TTC549 (cell line): ENCODE results near the gene ZBTB44.

Experiments used
- FAIRE-seq: peaks from 2 replicates; lab custom pipeline; 2012; peaks lifted over from hg19 to GRCh38; lab: Jason Lieb, UNC

The ZBTB44 gene

GRCh38 chr11:130213979-130214281, 100.8 kb downstream of the ZBTB44 start:
- no peak for FAIRE-seq

- FAIRE-seq, result no peak
Observed at GRCh38 chr11:130213143-130213978, 101.4 kb downstream of the ZBTB44 start.

GRCh38 chr11:130212431-130212961, 102.2 kb downstream of the ZBTB44 start:
- FAIRE-seq, result no peak

GRCh38 chr11:130211781-130212401, 102.8 kb downstream of the ZBTB44 start:
- no peak for FAIRE-seq

- FAIRE-seq, result no peak
Observed at GRCh38 chr11:130211144-130211543, 103.6 kb downstream of the ZBTB44 start.

- FAIRE-seq, result no peak
Observed at GRCh38 chr11:130209954-130210854, 104.5 kb downstream of the ZBTB44 start.

- FAIRE-seq, result no peak
Observed at GRCh38 chr11:130209128-130209932, 105.4 kb downstream of the ZBTB44 start.

GRCh38 chr11:130208241-130209127, 106.2 kb downstream of the ZBTB44 start:
- no peak for FAIRE-seq

GRCh38 chr11:130206141-130206540, 108.6 kb downstream of the ZBTB44 start:
- no peak for FAIRE-seq

GRCh38 chr11:130204703-130205095, 110.0 kb downstream of the ZBTB44 start:
- no peak for FAIRE-seq

GRCh38 chr11:130203766-130204702, 110.7 kb downstream of the ZBTB44 start:
- FAIRE-seq, result no peak

GRCh38 chr11:130202818-130203689, 111.7 kb downstream of the ZBTB44 start:
- FAIRE-seq, result no peak

- FAIRE-seq, result no peak
Observed at GRCh38 chr11:130202009-130202817, 112.5 kb downstream of the ZBTB44 start.

GRCh38 chr11:130201026-130201425, 113.7 kb downstream of the ZBTB44 start:
- FAIRE-seq, result no peak

- no peak for FAIRE-seq
Observed at GRCh38 chr11:130199792-130200191, 114.9 kb downstream of the ZBTB44 start.

GRCh38 chr11:130198964-130199363, 115.8 kb downstream of the ZBTB44 start:
- no peak for FAIRE-seq

- no peak for FAIRE-seq
Observed at GRCh38 chr11:130198292-130198691, 116.4 kb downstream of the ZBTB44 start.
